Measurements from ENCODE around the gene INPP5D. TPM values are rescaled to one million over a fixed set of nuclear protein-coding genes. Genes with fewer than 3 reads are reported as not detected.
"Not testable (repeated sequence)": the region's sequence is repeated elsewhere in the genome, so short reads cannot be mapped to it uniquely, and the experiment has no call there.

The INPP5D gene
- total RNA-seq, 1 experiment from 2014 or later, result 1.7 TPM

DNA sequence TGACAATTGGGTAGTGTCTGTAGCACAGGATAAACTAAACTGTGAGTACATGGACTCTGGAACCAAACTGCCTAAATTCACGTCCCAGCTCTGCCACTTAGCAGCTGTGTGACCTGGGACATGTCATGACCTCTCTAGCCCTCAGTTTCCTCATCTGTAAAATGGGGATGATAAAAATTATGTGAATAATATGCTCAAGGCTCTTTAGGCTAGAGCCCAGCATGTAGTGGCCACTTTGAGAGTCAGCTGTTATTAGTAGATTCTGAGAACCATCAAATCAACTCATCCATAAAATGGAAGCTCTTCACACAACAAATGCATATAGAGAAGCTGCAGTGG, 87.7 kb downstream of the INPP5D start:
- Histone ChIP-seq H3K4me3 (ENCODE audit: insufficient read depth, low read depth, low read length) (no peak overlapping the region), H3K36me3 (replicated peaks; ENCODE audit: control insufficient read depth, insufficient read depth, low read length) (no peaks in the 10 kb centered on the region), H3K27me3 (ENCODE audit: control insufficient read depth, insufficient read depth, low read length) (no peaks in the 10 kb centered on the region)
- no peak for DNase-seq

DNA sequence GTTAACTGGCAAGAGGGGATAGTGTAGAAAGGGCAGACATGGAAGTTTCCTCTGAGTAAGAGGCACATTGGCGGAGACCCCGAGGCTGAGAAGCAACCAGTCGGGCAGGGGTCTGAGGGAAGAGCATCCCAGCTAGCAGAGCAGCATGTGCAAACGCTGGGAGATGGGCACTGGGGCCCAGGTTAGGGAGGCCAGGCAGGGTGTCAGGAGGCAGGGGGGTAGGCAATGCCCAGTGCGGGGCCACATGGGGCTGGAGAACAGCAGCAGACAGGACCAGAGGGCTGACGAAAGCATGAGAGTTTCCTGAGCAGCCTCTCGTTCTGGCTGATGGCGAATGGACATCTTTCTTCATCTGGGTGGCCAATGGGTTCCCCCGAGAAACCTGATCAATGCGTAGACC, 88.2 kb downstream of the INPP5D start:
- DNase-seq, result no peak
- Histone ChIP-seq H3K27me3 (ENCODE audit: control insufficient read depth, insufficient read depth, low read length) (no peaks in the 10 kb centered on the region), H3K36me3 (replicated peaks; ENCODE audit: control insufficient read depth, insufficient read depth, low read length) (no peaks in the 10 kb centered on the region), H3K4me3 (ENCODE audit: insufficient read depth, low read depth, low read length) (no peak overlapping the region)

DNA sequence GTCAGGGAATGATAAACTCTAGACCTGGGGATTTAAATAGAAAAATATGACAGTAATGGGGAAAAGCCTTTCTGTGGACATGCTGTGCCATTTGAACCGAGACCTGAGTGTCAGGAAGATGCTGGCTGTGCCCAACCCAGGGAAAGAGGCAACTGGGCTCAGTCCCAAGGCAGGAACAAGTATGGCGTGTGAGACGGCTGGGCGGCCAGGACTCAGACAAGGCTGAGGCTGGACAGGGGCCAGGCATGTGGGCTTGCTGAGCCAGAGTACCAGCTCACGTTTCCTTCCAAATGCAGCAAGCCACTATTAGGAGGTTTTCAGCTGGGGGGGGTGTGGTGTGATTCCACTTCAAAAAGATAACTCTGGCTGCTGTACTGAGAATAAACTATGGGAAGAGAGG, 92.4 kb downstream of the INPP5D start:
- H3K27me3 ChIP-seq (ENCODE audit: control insufficient read depth, insufficient read depth, low read length), result no peaks in the 10 kb centered on the region
- no peak overlapping the region for H3K4me3 ChIP-seq (ENCODE audit: insufficient read depth, low read depth, low read length)
- no peaks in the 10 kb centered on the region for H3K36me3 ChIP-seq (replicated peaks; ENCODE audit: control insufficient read depth, insufficient read depth, low read length)
- no peak for DNase-seq

DNA sequence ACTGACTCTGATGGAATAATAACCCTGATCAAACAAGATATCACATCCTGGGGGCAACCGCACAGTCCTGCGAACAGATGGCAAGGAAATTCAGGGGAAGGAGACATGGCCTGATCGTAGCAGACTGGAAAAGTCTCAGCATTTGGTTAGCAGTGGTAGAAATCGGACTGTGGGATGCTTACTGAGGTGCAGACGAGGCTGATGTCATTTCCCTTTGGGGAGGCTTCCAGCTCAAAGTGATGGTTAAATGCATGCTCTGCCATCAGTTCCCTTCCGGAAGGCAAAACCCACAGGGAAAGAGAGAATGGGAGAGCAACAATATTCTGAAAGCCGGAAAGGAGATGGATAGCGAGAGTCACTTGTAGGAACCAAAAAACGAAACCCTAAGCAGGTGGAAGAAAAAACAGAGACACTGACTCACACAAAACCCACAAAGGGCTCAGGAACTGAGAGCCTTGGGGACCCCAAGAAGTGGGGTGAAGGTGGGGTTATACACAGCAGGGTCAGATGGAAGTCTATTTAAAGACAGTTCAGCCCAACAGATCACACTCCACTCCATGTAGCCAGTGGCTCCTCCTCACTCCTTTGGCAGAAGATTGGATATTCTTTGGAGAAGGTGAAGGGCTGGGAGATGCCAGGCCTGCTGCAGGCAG, 93.1 kb downstream of the INPP5D start:
- H3K27me3 ChIP-seq (ENCODE audit: control insufficient read depth, insufficient read depth, low read length), result no peaks in the 10 kb centered on the region
- no peak overlapping the region for H3K4me3 ChIP-seq (ENCODE audit: insufficient read depth, low read depth, low read length)
- no peak for DNase-seq
- H3K36me3 ChIP-seq (replicated peaks; ENCODE audit: control insufficient read depth, insufficient read depth, low read length), result no peaks in the 10 kb centered on the region

DNA sequence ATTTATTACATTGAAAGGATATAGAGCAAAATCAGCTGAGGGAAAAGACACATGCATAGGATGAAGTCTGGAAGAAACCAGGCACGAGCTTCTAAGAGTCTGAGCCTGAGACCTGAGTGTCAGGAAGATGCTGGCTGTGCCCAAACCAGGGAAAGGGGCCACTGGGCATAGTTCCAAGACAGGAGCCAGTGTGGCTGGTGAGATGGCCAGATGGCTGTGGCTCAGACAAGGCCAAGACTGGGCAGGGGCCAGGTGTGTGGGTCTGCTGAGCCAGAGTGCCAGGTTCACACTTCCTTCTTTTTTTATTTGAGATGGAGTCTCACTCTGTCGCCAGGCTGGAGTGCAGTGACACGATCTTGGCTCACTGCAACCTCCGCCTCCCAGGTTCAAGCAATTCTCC, 95.9 kb downstream of the INPP5D start:
- no peaks in the 10 kb centered on the region for H3K27me3 ChIP-seq (ENCODE audit: control insufficient read depth, insufficient read depth, low read length)
- H3K4me3 ChIP-seq (ENCODE audit: insufficient read depth, low read depth, low read length), result no peak overlapping the region
- H3K36me3 ChIP-seq (replicated peaks; ENCODE audit: control insufficient read depth, insufficient read depth, low read length), result no peaks in the 10 kb centered on the region; the same call in none of the 2 replicates
- no peak for DNase-seq

DNA sequence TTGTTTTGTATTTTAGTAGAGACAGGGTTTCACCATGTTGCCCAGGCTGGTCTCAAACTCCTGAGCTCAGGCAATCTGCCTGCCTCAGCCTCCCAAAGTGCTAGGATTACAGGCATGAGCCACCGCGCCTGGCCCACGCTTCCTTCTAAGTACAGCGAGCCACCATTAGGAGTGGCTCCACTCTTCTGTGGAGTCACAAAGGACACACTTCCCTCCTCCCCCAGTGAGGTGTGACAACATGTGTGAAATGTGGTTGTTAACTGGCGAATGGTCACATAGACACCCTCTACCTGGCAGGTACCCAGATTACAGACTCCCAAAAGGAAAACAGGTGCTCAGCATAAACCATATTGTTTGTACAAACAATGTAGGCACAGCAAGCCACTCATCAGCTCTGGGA, 96.3 kb downstream of the INPP5D start:
- H3K36me3 ChIP-seq (replicated peaks; ENCODE audit: control insufficient read depth, insufficient read depth, low read length); H3K4me3 ChIP-seq (ENCODE audit: insufficient read depth, low read depth, low read length); DNase-seq: not testable (repeated sequence)

DNA sequence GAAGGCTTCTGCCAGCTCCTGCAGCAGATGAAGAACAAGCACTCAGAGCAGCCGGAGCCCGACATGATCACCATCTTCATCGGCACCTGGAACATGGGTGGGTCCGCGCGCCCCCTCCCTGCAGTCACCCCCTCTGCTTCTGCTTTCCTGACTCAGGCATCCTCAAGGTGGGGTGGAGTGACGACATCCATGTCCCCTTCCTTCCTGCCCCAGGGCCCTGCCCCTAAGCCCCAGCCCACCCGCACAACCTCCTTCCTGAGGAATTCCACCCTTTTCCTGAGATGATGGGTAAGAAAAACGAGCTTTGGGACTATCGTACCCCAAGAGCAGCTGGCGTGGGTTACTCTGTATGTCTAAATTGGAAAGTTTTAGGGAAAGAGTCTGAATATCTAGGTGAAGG, 101.6 kb downstream of the INPP5D start:
- Histone ChIP-seq H3K36me3 (replicated peaks; ENCODE audit: control insufficient read depth, insufficient read depth, low read length) (peaks cover 2% of the 10 kb centered on the region), H3K4me3 (ENCODE audit: insufficient read depth, low read depth, low read length) (no peak overlapping the region), H3K27me3 (ENCODE audit: control insufficient read depth, insufficient read depth, low read length) (no peaks in the 10 kb centered on the region)
- no peak for DNase-seq

More for the DNA sequence above, 96.3 kb downstream of the INPP5D start:
- not testable (repeated sequence) for H3K27me3 ChIP-seq (ENCODE audit: control insufficient read depth, insufficient read depth, low read length)

DNA sequence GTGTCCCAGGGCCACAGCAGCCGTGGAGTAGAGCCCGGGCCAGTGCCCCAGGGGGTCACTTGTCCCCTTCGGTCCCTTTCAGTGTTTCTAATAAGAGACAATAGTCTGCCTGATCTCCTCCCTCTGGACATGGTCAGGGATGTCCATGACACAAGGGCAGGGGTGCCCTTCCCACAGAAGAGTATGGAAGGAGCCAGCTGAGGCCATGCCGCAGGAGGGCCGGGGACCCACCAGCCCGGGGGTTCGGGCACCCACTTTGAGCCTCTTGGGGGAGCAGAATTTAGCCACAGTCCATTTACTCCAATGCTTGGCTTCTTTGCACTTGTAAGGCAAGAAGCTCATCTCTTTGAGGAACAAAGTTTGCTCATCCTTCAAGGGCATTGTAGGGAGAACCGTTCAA, 102.6 kb downstream of the INPP5D start:
- DNase-seq, result no peak
- Histone ChIP-seq H3K36me3 (replicated peaks; ENCODE audit: control insufficient read depth, insufficient read depth, low read length) (peaks cover 2% of the 10 kb centered on the region), H3K27me3 (ENCODE audit: control insufficient read depth, insufficient read depth, low read length) (no peaks in the 10 kb centered on the region), H3K4me3 (ENCODE audit: insufficient read depth, low read depth, low read length) (no peak overlapping the region)

DNA sequence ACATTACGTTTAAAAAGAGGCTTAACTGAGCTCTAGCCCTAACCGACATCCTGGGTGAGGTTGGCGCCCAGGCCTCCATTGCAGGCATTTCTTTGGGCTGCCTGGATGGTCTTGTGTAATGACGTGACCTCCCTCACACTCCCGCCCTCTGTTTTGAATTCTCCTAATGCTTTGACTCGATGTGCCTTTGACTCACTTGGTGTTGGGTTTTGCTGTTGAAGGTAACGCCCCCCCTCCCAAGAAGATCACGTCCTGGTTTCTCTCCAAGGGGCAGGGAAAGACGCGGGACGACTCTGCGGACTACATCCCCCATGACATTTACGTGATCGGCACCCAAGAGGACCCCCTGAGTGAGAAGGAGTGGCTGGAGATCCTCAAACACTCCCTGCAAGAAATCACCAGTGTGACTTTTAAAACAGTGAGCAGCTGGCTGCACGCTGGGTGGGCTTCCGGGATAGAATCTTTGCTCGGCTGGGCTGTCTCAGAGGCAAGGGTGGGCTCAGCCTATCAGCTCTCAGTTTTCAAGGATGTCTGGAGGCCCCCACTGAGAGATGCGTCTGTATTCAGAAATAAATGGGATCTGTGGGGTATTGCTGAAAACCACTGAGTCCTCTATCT, 103.5 kb downstream of the INPP5D start:
- H3K4me3 ChIP-seq (ENCODE audit: insufficient read depth, low read depth, low read length), result no peak overlapping the region
- no peaks in the 10 kb centered on the region for H3K27me3 ChIP-seq (ENCODE audit: control insufficient read depth, insufficient read depth, low read length)
- DNase-seq, result no peak
- peaks cover 2% of the 10 kb centered on the region for H3K36me3 ChIP-seq (replicated peaks; ENCODE audit: control insufficient read depth, insufficient read depth, low read length)

DNA sequence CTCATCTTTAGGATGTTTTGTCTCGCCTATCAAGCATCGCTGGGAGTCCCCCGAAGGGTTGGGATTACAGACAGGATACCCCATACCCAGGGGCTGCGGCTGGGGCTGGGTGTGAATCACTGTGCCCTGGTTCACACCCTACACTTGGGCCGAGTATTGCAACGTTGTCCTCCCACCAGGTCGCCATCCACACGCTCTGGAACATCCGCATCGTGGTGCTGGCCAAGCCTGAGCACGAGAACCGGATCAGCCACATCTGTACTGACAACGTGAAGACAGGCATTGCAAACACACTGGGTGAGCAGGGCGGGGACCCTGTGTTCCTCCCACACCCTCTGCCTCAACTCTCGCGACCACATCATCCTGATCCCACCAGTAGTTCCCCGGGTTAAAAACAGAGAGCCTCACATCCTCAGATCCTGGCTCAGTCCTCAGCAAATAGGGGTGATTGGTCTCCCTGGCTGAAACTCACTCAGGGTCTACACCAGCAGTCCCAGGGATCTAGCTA, 104.0 kb downstream of the INPP5D start:
- Histone ChIP-seq H3K4me3 (ENCODE audit: insufficient read depth, low read depth, low read length) (no peak overlapping the region), H3K27me3 (ENCODE audit: control insufficient read depth, insufficient read depth, low read length) (no peaks in the 10 kb centered on the region), H3K36me3 (replicated peaks; ENCODE audit: control insufficient read depth, insufficient read depth, low read length) (peaks cover 2% of the 10 kb centered on the region)
- no peak for DNase-seq

DNA sequence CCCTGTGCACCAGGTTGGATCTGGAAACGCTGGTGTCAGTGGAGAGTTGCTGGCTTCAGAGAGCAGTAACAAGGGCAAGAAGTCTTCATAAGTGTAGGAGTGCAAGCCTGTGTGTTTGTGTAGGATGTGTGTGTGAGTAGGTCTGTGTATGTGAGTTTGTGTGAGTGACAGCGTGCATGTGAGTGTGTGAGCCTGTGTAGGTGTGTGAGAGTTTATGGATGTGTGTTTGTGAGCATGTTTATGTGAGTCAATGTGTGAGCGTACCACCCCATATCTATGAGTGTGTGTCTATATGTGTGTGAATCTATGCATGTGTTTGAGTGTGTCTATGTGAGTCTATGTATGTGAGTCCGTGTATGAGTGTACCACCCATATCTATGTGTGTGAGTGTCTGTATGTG, 104.8 kb downstream of the INPP5D start:
- H3K36me3 ChIP-seq (replicated peaks; ENCODE audit: control insufficient read depth, insufficient read depth, low read length), result peaks cover 2% of the 10 kb centered on the region
- H3K4me3 ChIP-seq (ENCODE audit: insufficient read depth, low read depth, low read length), result no peak overlapping the region
- no peaks in the 10 kb centered on the region for H3K27me3 ChIP-seq (ENCODE audit: control insufficient read depth, insufficient read depth, low read length)
- no peak for DNase-seq

DNA sequence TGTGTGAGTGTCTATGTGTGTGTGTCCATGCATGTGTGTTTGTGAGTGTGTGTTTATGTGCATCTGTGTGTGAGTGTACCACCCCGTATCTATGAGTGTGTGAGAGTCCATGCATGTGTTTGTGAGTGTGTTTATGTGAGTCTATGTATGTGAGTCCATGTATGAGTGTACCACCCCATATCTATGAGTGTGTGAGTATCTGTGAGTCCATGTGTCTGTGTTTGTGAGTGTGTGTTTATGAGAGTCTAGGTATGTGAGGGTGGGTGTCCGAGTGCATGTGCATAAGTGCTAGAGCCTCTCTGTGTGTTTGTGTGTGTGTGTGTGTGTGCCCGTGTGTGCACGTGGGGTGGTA, 105.4 kb downstream of the INPP5D start:
- DNase-seq, result no peak
- H3K27me3 ChIP-seq (ENCODE audit: control insufficient read depth, insufficient read depth, low read length), result no peaks in the 10 kb centered on the region
- H3K36me3 ChIP-seq (replicated peaks; ENCODE audit: control insufficient read depth, insufficient read depth, low read length), result peaks cover 2% of the 10 kb centered on the region
- no peak overlapping the region for H3K4me3 ChIP-seq (ENCODE audit: insufficient read depth, low read depth, low read length)

DNA sequence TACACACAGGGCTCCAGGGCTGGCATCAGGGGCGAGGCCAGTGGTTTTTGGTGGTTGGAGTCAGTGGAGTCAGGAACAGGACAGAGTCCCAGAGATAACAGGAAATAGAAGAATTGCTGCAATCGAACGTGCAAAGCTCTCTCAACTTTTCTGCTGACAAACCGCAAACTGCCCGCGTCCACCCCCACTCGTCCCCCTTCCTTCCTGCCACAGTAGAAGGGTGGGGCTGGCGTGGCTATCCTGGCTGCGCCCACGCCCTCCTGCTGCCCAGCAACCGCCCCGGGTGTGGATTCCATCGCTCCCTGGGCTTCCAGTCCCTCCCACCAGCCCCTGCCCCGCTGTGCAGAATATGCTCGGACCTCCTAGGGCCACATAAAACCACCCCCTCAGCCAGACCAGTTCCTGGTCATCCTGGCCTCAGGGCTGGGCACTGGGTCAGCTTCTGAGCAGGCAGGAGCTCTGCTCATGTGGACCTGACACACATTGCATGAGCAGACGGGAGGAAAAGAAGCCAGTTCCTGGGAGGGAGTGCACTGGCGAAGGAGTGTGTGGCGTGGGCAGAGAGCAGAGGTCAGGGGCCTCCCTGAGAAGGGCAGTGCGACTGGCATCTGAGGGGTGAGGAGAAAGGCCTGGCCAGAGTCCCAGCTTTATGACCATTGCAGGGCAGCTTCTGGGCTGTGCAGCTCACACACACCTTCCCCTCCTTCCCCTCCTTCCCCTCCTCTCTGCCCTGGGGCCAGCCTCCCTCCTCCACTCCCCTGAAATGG, 105.9 kb downstream of the INPP5D start:
- Histone ChIP-seq H3K4me3 (ENCODE audit: insufficient read depth, low read depth, low read length) (no peak overlapping the region), H3K36me3 (replicated peaks; ENCODE audit: control insufficient read depth, insufficient read depth, low read length) (peaks cover 2% of the 10 kb centered on the region), H3K27me3 (ENCODE audit: control insufficient read depth, insufficient read depth, low read length) (no peaks in the 10 kb centered on the region)
- no peak for DNase-seq

DNA sequence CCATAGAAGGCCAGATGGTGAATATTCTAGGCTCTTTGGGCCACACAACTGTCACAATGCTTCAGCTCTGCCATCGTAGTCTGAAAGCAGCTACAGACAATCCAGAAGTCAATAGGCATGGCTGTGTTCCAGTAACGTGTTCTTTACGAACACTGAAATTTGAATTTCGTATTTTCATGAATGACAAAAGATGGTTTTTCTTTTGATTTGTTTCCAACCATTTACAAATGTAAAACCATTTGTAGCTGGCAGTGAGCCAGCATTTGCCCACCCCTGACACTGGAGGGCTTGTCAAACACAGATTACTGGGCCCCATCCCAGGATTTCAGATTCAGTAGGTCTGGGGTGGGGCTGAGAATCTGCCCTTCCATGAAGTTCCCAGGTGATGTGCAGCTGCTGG, 108.3 kb downstream of the INPP5D start:
- Histone ChIP-seq H3K4me3 (ENCODE audit: insufficient read depth, low read depth, low read length) (no peak overlapping the region), H3K36me3 (replicated peaks; ENCODE audit: control insufficient read depth, insufficient read depth, low read length) (no peaks in the 10 kb centered on the region; the same call in none of the 2 replicates), H3K27me3 (ENCODE audit: control insufficient read depth, insufficient read depth, low read length) (no peaks in the 10 kb centered on the region)
- no peak for DNase-seq

DNA sequence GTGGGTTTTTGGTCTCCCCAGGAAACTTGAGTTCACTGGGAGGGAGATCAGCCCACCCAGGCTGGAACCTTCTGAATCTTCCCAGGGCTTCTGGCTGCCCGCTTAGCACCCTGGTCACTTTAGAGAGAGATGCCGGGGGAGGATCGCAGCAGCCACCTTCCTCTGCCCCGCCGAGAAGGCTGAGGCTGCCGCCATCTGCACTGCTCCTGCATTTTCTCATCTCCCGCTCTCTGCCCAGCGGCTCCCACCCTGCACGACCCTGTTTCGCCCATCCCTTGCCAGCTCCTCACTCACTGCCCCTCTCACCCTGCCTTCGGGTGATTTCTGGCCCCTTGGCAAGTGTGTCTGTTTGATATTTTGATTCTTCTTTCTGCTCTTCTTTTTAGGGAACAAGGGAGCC, 108.8 kb downstream of the INPP5D start:
- H3K27me3 ChIP-seq (ENCODE audit: control insufficient read depth, insufficient read depth, low read length), result no peaks in the 10 kb centered on the region
- no peak for DNase-seq
- no peaks in the 10 kb centered on the region; the same call in none of the 2 replicates for H3K36me3 ChIP-seq (replicated peaks; ENCODE audit: control insufficient read depth, insufficient read depth, low read length)
- H3K4me3 ChIP-seq (ENCODE audit: insufficient read depth, low read depth, low read length), result no peak overlapping the region

Data from H7 (cell line).